Smooth muscle cell (in vitro differentiated cells): ENCODE results near the gene RNPEP. TPM values are rescaled to one million over a fixed set of nuclear protein-coding genes. Genes with fewer than 3 reads are reported as not detected.

Source experiments
- DNase-seq: peaks from one replicate; lab custom pipeline; 2025; ENCODE audit not compliant: unreplicated experiment; lab: John Stamatoyannopoulos, UW
- H2AFZ ChIP-seq: fragments of 200-600 bp; sonication (generic); 2 replicates; pipeline ENCODE4 v1.6.0; 2016; ENCODE audit warnings: antibody characterized with exemption, low read depth, mild to moderate bottlenecking
- H3F3A ChIP-seq: fragments of 200-600 bp; sonication (generic); 2 replicates; pipeline ENCODE4 v1.6.0; 2017; ENCODE audit warnings: antibody characterized with exemption, low read depth
- H3K27ac ChIP-seq: fragments of 200-600 bp; sonication (generic); 2 replicates; pipeline ENCODE4 v1.5.1; 2016; ENCODE audit warnings: low read depth, mild to moderate bottlenecking
- H3K27me3 ChIP-seq: fragments of 200-600 bp; sonication (generic); 2 replicates; pipeline ENCODE4 v1.6.1; 2016; ENCODE audit warnings: low read depth, mild to moderate bottlenecking
- H3K36me3 ChIP-seq: fragments of 200-600 bp; sonication (generic); 2 replicates; pipeline ENCODE4 v1.5.1; 2016; ENCODE audit warnings: low read depth
- H3K4me1 ChIP-seq: fragments of 200-600 bp; sonication (generic); 2 replicates; pipeline ENCODE4 v1.5.1; 2016; ENCODE audit warnings: low read depth
- H3K4me2 ChIP-seq: fragments of 200-600 bp; sonication (generic); 2 replicates; pipeline ENCODE4 v1.6.0; 2016; ENCODE audit warnings: mild to moderate bottlenecking
- H3K4me3 ChIP-seq: fragments of 200-600 bp; sonication (generic); 2 replicates; pipeline ENCODE4 v1.5.1; 2016; ENCODE audit warnings: mild to moderate bottlenecking
- H3K79me2 ChIP-seq: fragments of 200-600 bp; sonication (generic); 2 replicates; pipeline ENCODE4 v1.6.0; 2016; ENCODE audit warnings: low read depth, mild to moderate bottlenecking
- H3K9ac ChIP-seq: fragments of 200-600 bp; sonication (generic); 2 replicates; pipeline ENCODE4 v1.6.0; 2016; ENCODE audit warnings: low read depth
- H3K9me3 ChIP-seq: fragments of 200-600 bp; sonication (generic); replicated peaks from 2 replicates; pipeline ENCODE4 v1.5.1; 2016; ENCODE audit warnings: low read depth
- H4K20me1 ChIP-seq: fragments of 200-600 bp; sonication (generic); 2 replicates; pipeline ENCODE4 v1.6.0; 2016; ENCODE audit warnings: low read depth
- CTCF ChIP-seq: fragments of 200-600 bp; sonication (generic); IDR thresholded peaks from 2 replicates; pipeline ENCODE4 v1.5.1; 2017; ENCODE audit warnings: borderline replicate concordance, mild to moderate bottlenecking, antibody characterized with exemption; ENCODE audit not compliant: insufficient read depth, poor library complexity, severe bottlenecking
- WGBS: methylation state at CpG from one replicate; pipeline ENCODE4 v1.1.7; 2016; ENCODE audit warnings: low lambda C conversion rate; 5-methylcytosine and 5-hydroxymethylcytosine counted together
- polyA plus RNA-seq: library from polyadenylated mRNA; unstranded; fragments of >200 nt; fragmentation: Nextera tagmentation; extraction: Ambion mirVana; gene quantifications from 2 replicates; pipeline ENCODE4 v1.2.1, GENCODE V29; 2016
- total RNA-seq: library from RNA; depleted of rRNA; stranded (reverse); fragments of >200 nt; gene quantifications from 2 replicates; pipeline ENCODE4 v1.2.3, GENCODE V29; 2014

RNPEP gene
- total and polyA plus RNA-seq, 2 experiments from 2014 or later: 53.4 to 59.0 TPM

- Histone ChIP-seq H3K9ac (no peak overlapping the region), H3K27ac (no peak overlapping the region), H3K27me3 (no peaks in the 10 kb centered on the region), H3K9me3 (no peaks in the 10 kb centered on the region), H3F3A (no peaks in the 10 kb centered on the region), H3K4me3 (peak overlapping the region; percentile 50), H4K20me1 (no peaks in the 10 kb centered on the region), H3K36me3 (no peaks in the 10 kb centered on the region), H3K4me2 (no peak overlapping the region), H2AFZ (no peak overlapping the region), H3K4me1 (peaks cover 4% of the 10 kb centered on the region), H3K79me2 (no peaks in the 10 kb centered on the region)
- no peak for DNase-seq
- no peak for TF ChIP-seq CTCF
- 93% methylated on average over 35 of the region's 35 CpGs for WGBS
Measured at GRCh38 chr1:202012544-202013478, 30.4 kb downstream of the RNPEP start.

- H3K4me1 ChIP-seq: peaks cover 10% of the 10 kb centered on the region
Measured at GRCh38 chr1:202013603-202014002, 31.2 kb downstream of the RNPEP start.

GRCh38 chr1:202014060-202014459 is 31.6 kb downstream of the RNPEP start:
- Histone ChIP-seq H4K20me1 (no peaks in the 10 kb centered on the region), H3K9me3 (no peaks in the 10 kb centered on the region), H3K27me3 (no peaks in the 10 kb centered on the region), H3K9ac (no peak overlapping the region), H2AFZ (no peak overlapping the region), H3K79me2 (no peaks in the 10 kb centered on the region), H3K4me3 (peak overlapping the region; percentile 16), H3K36me3 (no peaks in the 10 kb centered on the region), H3K4me1 (peaks cover 11% of the 10 kb centered on the region), H3K27ac (no peak overlapping the region), H3F3A (no peaks in the 10 kb centered on the region), H3K4me2 (no peak overlapping the region)
- DNase-seq: no peak
- TF ChIP-seq CTCF: no peak
- 94% methylated on average over 6 of the region's 6 CpGs for WGBS

More at GRCh38 chr1:202013603-202014002, 31.2 kb downstream of the RNPEP start:
- H3K27ac ChIP-seq: no peak overlapping the region
- H3F3A ChIP-seq: no peaks in the 10 kb centered on the region
- H3K9ac ChIP-seq: no peak overlapping the region
- DNase-seq: no peak
- no peak for TF ChIP-seq CTCF
- H3K79me2 ChIP-seq: no peaks in the 10 kb centered on the region
- H3K4me3 ChIP-seq: peak overlapping the region; percentile 16
- H3K36me3 ChIP-seq: no peaks in the 10 kb centered on the region
- H3K27me3 ChIP-seq: no peaks in the 10 kb centered on the region
- no peak overlapping the region for H2AFZ ChIP-seq
- no peaks in the 10 kb centered on the region for H4K20me1 ChIP-seq
- no peaks in the 10 kb centered on the region for H3K9me3 ChIP-seq
- WGBS: 94% methylated on average over 12 of the region's 12 CpGs
- H3K4me2 ChIP-seq: no peak overlapping the region
